GM18526 (cell line): ENCODE data around the gene DCUN1D1.

ENCODE experiments used
- POLR2A ChIP-seq: IDR thresholded peaks from 3 replicates; pipeline ENCODE4 v1.6.1; 2011; ENCODE audit not compliant: insufficient read length; ENCODE audit errors: extremely low read depth

DCUN1D1 gene

DNA sequence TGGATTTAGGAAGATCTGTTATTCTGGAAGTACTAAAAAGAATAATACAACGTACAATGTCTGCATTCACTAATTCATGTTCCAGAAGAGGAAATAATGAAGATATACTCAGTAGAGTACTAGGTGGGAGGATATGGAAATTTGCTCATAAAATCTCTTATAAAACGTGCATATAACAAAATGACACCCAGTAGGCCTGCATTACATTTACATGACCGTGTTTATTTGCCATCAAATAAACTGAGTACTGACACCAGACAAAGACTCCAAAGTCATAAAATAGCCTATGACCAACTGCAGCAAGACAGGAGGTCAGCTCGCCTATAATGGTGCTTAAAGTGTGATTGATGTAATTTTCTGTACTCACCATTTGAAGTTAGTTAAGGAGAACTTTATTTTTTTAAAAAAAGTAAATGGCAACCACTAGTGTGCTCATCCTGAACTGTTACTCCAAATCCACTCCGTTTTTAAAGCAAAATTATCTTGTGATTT, 60.4 kb downstream of the DCUN1D1 start:
- TF ChIP-seq POLR2A: no peak

GRCh38 chr3:182917134-182917533, 63.2 kb downstream of the DCUN1D1 start:
- no peak for TF ChIP-seq POLR2A

- no peak for TF ChIP-seq POLR2A
These were observed 66.0 kb downstream of the DCUN1D1 start for GRCh38 chr3:182914341-182914740.

GRCh38 chr3:182913889-182914288, 66.4 kb downstream of the DCUN1D1 start:
- no peak for TF ChIP-seq POLR2A

DNA sequence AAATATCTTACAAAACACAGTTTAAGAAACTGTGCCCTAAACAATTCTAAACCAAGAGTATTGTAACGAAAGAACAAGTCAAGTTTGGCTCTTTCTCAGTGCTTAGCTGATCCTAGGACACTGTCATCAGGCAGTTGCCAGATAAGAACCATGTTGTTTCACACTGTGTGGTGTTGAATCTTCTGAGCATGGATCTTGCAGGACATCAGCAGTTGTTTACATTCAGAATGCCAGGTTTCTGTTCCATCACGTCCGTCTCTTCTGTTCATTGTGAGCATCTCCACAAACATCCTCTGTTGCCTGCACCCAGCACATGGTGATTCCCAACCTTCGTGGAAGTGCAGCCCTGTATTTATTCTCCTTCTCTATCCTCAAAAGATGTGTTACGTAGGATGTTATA, 67.9 kb downstream of the DCUN1D1 start:
- TF ChIP-seq POLR2A: no peak

GRCh38 chr3:182911782-182912111, 68.6 kb downstream of the DCUN1D1 start:
- no peak for TF ChIP-seq POLR2A

DNA sequence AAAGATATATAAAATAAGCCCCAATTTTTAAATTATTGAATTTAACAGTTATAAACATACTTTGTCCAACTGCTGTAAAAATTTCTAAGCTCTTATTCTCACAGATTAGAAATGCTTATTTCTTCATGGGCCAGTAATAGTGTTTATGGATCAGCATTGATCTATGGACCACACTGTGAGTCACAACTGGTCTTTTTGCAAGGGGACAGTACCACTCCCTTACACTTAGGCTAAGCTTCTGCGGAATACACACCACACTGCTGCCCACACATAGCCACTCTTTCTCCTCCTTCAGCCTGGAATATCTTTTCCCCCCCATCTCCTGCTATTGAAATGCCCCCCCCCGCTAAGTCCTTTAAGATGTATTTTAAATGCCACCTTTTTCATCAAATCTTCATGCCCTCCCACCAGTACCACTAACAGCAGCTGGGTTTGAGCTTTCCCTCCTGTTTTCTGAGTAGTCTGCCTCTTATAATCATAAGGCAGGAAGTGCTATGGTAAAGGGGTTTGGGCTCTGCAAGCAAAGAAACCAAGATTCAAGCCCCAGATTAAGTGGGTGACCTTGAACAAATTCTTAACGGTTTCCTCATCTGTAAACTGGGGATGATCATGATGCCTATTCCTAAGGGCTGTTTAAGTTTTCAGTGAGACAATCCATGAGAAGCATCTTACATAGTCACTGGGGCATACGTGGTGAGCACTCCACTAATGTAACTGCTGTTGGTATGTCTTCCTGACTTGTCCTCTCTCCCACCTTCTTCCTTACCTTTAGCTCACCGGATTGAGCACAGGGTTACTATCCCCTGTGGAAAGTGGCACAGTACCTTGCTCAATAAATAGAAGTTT, 69.2 kb downstream of the DCUN1D1 start:
- TF ChIP-seq POLR2A: no peak

DNA sequence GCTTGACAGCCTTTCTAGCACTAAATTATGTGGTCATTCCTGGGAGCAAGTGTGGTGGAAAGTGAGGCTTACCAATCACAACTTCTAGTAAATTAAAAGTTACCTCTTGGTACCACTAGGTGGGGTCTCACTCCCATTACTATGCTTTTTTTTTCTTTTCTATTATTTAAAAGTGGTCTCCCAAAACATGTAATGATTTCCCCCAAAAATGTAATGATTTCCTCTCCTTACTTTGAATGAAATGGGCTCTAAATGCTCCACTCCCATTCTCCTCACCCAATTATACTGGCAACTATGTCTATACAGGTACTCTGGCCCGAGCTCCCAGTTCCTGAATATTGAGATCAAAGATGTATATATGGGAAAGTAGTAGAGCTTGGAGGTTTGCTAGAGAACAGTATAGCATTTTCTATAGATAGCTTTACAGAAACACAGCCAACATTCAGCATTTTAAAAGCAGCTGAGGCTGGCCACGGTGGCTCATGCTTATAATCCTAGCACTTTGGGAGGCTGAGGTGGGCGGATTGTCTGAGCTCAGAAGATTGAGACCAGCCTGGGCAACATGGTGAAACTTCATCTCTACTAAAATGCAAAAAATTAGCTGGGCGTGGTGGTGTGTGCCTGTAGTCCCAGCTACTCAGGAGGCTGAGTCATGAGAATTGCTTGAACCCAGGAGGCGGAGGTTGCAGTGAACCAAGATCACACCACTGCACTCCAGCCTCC, 70.9 kb downstream of the DCUN1D1 start:
- no peak for TF ChIP-seq POLR2A

DNA sequence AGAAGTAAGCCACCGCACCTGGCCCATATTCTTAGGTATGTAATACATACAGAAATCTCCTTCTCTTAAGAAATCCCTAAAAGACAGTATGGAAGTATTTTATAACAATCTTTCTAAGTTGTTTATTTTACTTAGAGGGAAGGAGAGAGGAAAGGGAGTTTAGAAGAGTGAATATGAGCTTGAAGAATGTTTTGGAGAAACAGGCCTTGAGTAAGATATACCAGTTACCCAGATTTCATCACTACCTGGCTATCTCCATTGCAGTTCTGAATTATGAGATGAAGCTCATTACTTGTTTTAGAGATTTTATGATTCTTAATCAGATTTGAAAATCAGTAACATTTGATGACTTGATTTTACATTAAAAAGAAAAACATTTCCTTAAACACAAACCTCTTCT, 71.9 kb downstream of the DCUN1D1 start:
- no peak for TF ChIP-seq POLR2A

GRCh38 chr3:182906036-182906435, 74.3 kb downstream of the DCUN1D1 start:
- TF ChIP-seq POLR2A: no peak

GRCh38 chr3:182905623-182906022, 74.7 kb downstream of the DCUN1D1 start:
- TF ChIP-seq POLR2A: no peak

- no peak for TF ChIP-seq POLR2A
These were observed 76.2 kb downstream of the DCUN1D1 start for GRCh38 chr3:182904164-182904563.

GRCh38 chr3:182902236-182902635, 78.1 kb downstream of the DCUN1D1 start:
- TF ChIP-seq POLR2A: no peak

- TF ChIP-seq POLR2A: no peak
These were observed 83.8 kb downstream of the DCUN1D1 start for GRCh38 chr3:182896553-182896952.

DNA sequence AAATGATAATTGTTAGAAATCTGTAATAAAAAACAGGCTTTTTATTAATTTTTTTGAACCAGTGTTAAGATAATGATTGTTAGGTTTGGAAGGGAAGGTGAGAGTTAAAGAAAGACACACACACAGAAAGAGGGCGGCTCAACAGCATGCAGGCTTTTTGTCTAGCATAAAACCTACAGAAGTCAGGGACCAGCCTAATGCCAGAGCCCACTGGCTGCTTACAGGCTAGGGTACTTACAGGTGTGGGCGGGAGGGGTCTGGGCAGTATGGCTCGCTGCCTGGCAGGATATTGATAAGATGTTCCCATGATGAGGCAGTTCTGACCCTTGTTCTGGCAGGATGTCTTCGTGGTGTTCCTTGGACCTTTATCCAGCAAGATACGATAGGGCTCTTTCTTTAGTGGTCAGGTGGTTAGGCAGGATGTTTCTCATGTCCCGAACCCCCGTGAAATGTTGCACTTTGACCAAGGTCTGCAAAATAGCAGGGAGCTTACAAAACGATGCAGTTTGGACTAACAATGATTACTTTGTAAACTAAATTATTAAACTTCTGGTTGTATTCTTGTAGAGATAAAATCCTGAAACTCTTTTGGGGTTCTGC, 84.7 kb downstream of the DCUN1D1 start:
- no peak for TF ChIP-seq POLR2A

GRCh38 chr3:182892226-182892625, 88.1 kb downstream of the DCUN1D1 start:
- TF ChIP-seq POLR2A: no peak
